ENCODE data around the gene TNNI3K.

TNNI3K gene

GRCh38 chr1:74434321-74434720 lies 199.1 kb downstream of the TNNI3K start:
- no peak for DNase-seq (ENCODE audit: low read depth)

GRCh38 chr1:74436078-74436477 lies 200.9 kb downstream of the TNNI3K start:
- DNase-seq (ENCODE audit: low read depth) = no peak

GRCh38 chr1:74437035-74437434 lies 201.8 kb downstream of the TNNI3K start:
- no peak for DNase-seq (ENCODE audit: low read depth)

- DNase-seq (ENCODE audit: low read depth) = no peak
These were observed 216.8 kb downstream of the TNNI3K start for GRCh38 chr1:74452035-74452434.

GRCh38 chr1:74453277-74453676 lies 218.1 kb downstream of the TNNI3K start:
- no peak for DNase-seq (ENCODE audit: low read depth)

- DNase-seq (ENCODE audit: low read depth) = no peak
These were observed 220.2 kb downstream of the TNNI3K start for GRCh38 chr1:74455390-74455789.

- no peak for DNase-seq (ENCODE audit: low read depth)
These were observed 222.1 kb downstream of the TNNI3K start for GRCh38 chr1:74457253-74457652.

GRCh38 chr1:74463333-74463988 lies 228.3 kb downstream of the TNNI3K start:
- no peak for DNase-seq (ENCODE audit: low read depth)

- no peak for DNase-seq (ENCODE audit: low read depth)
These were observed 228.8 kb downstream of the TNNI3K start for GRCh38 chr1:74464037-74464436.

GRCh38 chr1:74465193-74465681 lies 230.1 kb downstream of the TNNI3K start:
- no peak for DNase-seq (ENCODE audit: low read depth)

GRCh38 chr1:74467786-74468377 lies 232.7 kb downstream of the TNNI3K start:
- DNase-seq (ENCODE audit: low read depth) = no peak

- no peak for DNase-seq (ENCODE audit: low read depth)
These were observed 233.9 kb downstream of the TNNI3K start for GRCh38 chr1:74468982-74469603.

- DNase-seq (ENCODE audit: low read depth) = no peak
These were observed 235.1 kb downstream of the TNNI3K start for GRCh38 chr1:74470251-74470650.

GRCh38 chr1:74470936-74471335 lies 235.7 kb downstream of the TNNI3K start:
- DNase-seq (ENCODE audit: low read depth) = no peak

GRCh38 chr1:74471470-74471869 lies 236.3 kb downstream of the TNNI3K start:
- DNase-seq (ENCODE audit: low read depth) = no peak

GRCh38 chr1:74474585-74474984 lies 239.4 kb downstream of the TNNI3K start:
- DNase-seq (ENCODE audit: low read depth) = no peak

GRCh38 chr1:74478979-74479378 lies 243.8 kb downstream of the TNNI3K start:
- no peak for DNase-seq (ENCODE audit: low read depth)

GRCh38 chr1:74480068-74480467 lies 244.9 kb downstream of the TNNI3K start:
- DNase-seq (ENCODE audit: low read depth) = no peak

GRCh38 chr1:74481607-74482006 lies 246.4 kb downstream of the TNNI3K start:
- no peak for DNase-seq (ENCODE audit: low read depth)

GRCh38 chr1:74485622-74486021 lies 250.4 kb downstream of the TNNI3K start:
- no peak for DNase-seq (ENCODE audit: low read depth)

- DNase-seq (ENCODE audit: low read depth) = no peak
These were observed 250.8 kb downstream of the TNNI3K start for GRCh38 chr1:74486036-74486435.

- no peak for DNase-seq (ENCODE audit: low read depth)
These were observed 261.5 kb downstream of the TNNI3K start for GRCh38 chr1:74496669-74497068.

- no peak for DNase-seq (ENCODE audit: low read depth)
These were observed 263.7 kb downstream of the TNNI3K start for GRCh38 chr1:74498901-74499300.
